GM12875 (cell line): ENCODE data around the gene FBXO46.

ENCODE experiments used
- H3K4me3 ChIP-seq: one replicate; pipeline ENCODE4 v1.5.1; 2011; ENCODE audit warnings: low read depth, low read length, control low read depth
- TF ChIP-seq, protein P1 (sequence below): IDR thresholded peaks from 2 replicates; pipeline ENCODE4 v1.5.1; 2011; ENCODE audit warnings: low read depth, mild to moderate bottlenecking, control low read depth, inconsistent platforms, low read length, moderate library complexity, borderline replicate concordance; ENCODE audit not compliant: insufficient read depth

Gene FBXO46

DNA sequence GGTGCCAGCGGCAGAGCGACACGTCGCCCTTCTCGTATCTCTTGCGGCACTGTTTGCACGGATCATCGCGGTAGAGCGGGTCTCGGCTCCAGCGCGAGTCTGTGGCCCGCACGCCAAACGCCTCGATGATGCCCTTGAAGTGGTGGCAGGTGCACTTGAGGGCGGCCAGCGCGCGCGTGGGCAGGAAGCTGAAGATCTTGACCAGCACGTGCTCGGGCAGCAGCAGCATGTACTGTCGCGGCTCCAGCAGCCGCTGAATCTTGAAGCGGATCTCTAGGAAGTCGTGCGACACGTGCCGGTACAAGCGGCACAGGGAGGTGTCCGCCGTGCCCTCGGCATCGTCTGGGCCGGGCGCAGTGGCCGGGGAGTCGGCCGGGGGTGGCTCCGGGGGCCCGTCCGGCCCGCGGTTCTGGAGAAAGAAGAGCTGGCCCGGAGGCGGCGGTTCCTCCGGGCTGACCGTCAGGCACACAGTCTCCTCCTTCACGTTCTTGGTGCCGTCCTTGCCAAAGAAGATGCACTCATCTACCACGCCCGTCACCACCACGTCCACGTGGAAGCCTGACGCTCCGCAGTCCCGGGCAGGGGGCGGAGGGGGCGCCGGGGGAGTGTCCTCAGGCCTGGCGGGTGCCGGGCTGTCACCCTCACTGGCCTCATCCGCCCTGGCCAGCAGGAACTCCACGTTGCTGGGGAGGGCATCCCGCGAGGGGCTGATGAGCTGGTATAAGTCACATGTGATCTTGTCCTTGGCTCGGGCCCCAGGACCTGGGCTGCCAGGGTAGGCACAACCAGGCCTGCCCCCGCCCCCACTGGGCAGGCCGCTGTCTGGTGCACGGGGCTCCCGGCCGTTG is 18.6 kb downstream of the FBXO46 start:
- no peak overlapping the region for H3K4me3 ChIP-seq
- TF ChIP-seq, protein P1, sequence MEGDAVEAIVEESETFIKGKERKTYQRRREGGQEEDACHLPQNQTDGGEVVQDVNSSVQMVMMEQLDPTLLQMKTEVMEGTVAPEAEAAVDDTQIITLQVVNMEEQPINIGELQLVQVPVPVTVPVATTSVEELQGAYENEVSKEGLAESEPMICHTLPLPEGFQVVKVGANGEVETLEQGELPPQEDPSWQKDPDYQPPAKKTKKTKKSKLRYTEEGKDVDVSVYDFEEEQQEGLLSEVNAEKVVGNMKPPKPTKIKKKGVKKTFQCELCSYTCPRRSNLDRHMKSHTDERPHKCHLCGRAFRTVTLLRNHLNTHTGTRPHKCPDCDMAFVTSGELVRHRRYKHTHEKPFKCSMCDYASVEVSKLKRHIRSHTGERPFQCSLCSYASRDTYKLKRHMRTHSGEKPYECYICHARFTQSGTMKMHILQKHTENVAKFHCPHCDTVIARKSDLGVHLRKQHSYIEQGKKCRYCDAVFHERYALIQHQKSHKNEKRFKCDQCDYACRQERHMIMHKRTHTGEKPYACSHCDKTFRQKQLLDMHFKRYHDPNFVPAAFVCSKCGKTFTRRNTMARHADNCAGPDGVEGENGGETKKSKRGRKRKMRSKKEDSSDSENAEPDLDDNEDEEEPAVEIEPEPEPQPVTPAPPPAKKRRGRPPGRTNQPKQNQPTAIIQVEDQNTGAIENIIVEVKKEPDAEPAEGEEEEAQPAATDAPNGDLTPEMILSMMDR, result no peak

DNA sequence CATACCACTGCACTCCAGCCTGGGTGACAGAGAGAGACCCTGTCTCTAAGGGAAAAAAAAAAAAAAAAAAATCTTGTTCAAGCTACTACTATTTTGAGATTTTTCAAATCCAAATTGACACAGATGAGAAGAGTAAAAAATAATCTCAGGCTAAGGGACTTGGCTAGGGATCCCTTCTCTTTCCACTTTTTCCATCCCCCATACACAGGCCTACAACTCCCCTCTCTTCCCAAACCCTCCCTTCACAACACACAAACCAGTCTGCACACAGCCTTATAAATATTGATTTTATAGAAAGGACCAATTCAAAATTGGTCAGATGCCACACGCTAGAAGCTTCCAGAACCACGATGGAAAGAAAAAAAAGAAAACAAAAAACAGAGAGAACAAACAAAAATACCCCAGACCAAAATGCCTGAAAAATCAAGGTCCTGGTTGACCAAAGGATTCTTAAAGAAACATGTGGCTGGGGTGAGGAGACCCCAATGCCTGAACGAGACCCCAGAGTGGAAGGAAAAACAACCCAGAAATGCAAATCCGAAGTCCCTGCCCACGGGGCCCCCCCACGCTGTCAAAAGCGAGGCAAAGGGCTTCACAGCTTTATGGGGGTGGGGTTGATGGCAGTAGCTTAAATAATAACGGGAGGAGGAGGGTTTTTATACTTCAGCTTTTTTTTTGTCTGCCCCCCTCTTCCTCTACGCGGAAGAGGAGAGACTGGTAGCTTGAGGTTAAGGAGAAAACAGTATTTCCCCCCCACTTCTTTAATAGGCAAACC is 20.2 kb downstream of the FBXO46 start:
- no peak overlapping the region for H3K4me3 ChIP-seq
- TF ChIP-seq, protein P1, result no peak

DNA sequence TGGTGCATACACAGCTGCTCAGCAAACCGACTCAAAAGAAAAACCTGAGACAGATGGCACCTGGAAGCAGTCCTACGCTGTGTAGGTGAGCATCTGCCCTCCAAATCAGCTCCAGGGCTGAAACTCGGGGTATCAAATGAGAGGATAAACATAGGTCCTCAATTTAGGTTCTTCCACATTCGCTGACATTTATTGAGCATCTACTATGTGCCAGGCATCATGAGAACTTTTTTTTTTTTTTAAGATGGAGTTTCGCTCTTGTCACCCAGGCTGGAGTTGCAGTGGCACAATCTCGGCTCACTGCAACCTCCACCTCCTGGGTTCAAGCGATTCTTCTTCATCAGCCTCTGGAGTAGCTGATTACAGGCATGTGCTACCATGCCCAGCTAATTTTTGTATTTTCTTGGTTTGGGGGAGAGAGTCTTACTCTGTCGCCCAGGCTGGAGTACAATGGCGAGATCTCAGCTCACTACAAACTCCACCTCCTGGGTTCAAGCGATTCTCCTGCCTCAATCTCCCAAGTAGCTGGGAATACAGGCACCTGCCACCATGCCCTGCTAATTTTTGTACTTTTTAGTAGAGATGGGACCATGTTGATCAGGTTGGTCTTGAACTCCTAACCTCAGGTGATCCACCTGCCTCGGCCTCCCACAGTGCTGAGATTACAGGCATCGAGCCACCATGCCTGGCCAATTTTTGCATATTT is 24.8 kb downstream of the FBXO46 start:
- TF ChIP-seq, protein P1, result no peak
- H3K4me3 ChIP-seq, result no peak overlapping the region

DNA sequence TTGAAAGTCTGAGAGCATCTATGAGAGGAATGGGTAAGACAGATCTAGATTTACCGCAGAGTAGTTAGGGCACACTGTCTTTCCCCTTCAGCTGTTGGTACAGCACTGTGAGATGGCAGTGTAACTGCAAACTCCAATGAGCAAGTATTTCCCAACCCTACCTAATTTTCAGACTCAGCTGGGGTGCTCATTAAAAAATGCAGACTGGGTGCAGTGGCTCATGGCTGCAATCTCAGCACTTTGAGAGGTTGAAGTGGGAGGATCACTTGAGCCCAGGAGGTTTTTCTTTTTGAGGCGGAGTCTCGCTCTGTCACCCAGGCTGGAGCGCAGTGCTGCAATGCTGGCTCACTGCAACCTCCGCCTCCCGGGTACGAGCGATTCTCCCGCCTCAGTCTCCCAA is 25.6 kb downstream of the FBXO46 start:
- TF ChIP-seq, protein P1, result no peak
- no peak overlapping the region for H3K4me3 ChIP-seq

DNA sequence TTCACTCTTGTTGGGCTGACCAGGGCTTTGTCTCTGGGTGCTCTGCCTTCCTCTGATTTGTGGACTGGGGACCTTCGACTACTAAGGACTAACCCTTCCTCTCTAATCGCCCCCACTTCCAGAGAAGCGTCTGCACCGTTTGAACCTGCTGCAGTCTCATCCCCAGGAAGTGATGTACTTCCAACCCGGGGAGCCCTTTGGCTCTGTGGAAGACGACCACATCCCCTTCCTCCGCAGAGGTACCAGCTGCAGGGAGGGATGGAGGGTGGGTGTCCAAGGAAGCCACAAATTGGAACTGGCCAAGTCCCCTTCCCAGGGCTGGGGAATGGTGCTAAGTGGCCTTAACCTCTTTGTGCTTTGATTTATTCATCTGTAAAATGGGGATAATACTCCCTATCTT is 29.0 kb downstream of the FBXO46 start:
- no peak overlapping the region for H3K4me3 ChIP-seq
- TF ChIP-seq, protein P1, result no peak

DNA sequence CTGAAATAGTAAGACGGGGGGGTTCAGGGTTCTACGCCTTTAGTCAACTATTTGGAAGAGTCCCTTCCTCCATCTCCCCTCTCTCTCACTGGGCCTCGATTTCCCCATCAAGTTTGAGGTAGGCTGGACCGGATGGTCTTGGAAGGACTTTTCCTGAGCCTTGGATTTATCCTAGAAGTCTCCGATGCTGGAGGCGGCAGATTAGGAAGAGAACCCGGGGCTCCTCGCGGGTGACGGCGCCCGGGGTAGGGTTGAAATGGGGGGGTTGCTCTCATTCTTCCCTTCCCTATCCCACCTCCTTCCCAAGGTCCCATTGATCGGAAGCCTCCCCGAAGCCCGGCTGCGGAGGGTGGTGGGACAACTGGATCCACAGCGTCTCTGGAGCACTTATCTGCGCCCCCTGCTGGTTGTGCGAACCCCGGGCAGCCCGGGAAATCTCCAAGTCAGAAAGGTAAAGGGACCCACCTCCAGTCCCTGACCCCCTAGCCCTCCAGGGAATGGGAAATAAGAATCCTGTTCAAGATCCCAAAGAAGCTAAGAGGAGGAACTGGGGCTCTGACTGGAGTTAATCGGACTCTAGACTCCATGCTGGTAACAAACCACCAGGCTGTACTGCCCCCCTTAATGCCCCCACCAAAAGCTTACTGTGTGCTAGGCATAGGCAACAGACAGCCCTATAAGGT is 37.4 kb downstream of the FBXO46 start:
- H3K4me3 ChIP-seq, result peak overlapping the region; percentile 85
- TF ChIP-seq, protein P1, result peak; percentile 93
